HepG2 (cell line): ENCODE measurements around the gene SLCO2B1.
A peak's percentile ranks its signal among the peaks of the same experiment; 100 is the strongest.

Experiments used
- FOSL2 ChIP-seq: sonication (generic); formaldehyde crosslinking; IDR thresholded peaks from 2 replicates; pipeline ENCODE4 v1.4.0; 2020; ENCODE audit warnings: missing genetic modification reagents
- PHF5A ChIP-seq: IDR thresholded peaks from one replicate; pipeline ENCODE4 v1.6.1; 2018; ENCODE audit warnings: low read depth, missing genetic modification reagents; ENCODE audit not compliant: unreplicated experiment
- POLR2A ChIP-seq, 2 experiments: IDR thresholded peaks; 2 replicates each; pipeline ENCODE4 v1.6.1; 2011; ENCODE audit warnings: low read depth in 2 of 2, low read length in 2 of 2, mild to moderate bottlenecking in 1 of 2, moderate library complexity in 1 of 2; ENCODE audit not compliant: insufficient read depth in 1 of 2
- RELA ChIP-seq: sonication (generic); formaldehyde crosslinking; IDR thresholded peaks from 2 replicates; pipeline ENCODE4 v1.4.0; 2020; ENCODE audit warnings: missing genetic modification reagents
- ZNF496 ChIP-seq: sonication (generic); formaldehyde crosslinking; IDR thresholded peaks from 2 replicates; pipeline ENCODE4 v1.8.1; 2023; ENCODE audit warnings: mild to moderate bottlenecking, moderate library complexity, missing genetic modification reagents; ENCODE audit not compliant: insufficient replicate concordance
- ZNF501 ChIP-seq: sonication (generic); formaldehyde crosslinking; IDR thresholded peaks from 2 replicates; pipeline ENCODE4 v1.5.1; 2020; ENCODE audit warnings: mild to moderate bottlenecking, moderate library complexity, missing genetic modification reagents
- ZNF703 ChIP-seq: sonication (generic); formaldehyde crosslinking; IDR thresholded peaks from 2 replicates; pipeline ENCODE4 v1.5.1; 2020; ENCODE audit warnings: missing genetic modification reagents, mild to moderate bottlenecking, moderate library complexity, borderline replicate concordance
- TF ChIP-seq, protein P1 (sequence below): sonication (generic); formaldehyde crosslinking; IDR thresholded peaks from 2 replicates; pipeline ENCODE4 v1.9.0; 2021; ENCODE audit warnings: missing genetic modification reagents, borderline replicate concordance
- TF ChIP-seq, protein P2 (sequence below): sonication (generic); formaldehyde crosslinking; IDR thresholded peaks from 2 replicates; pipeline ENCODE4 v1.5.0; 2020; ENCODE audit warnings: missing genetic modification reagents
- TF ChIP-seq, protein P3 (sequence below): sonication (generic); formaldehyde crosslinking; IDR thresholded peaks from 2 replicates; pipeline ENCODE4 v1.5.0; 2020; ENCODE audit warnings: mild to moderate bottlenecking, missing genetic modification reagents, moderate library complexity
- TF ChIP-seq, protein P4 (sequence below): sonication (generic); formaldehyde crosslinking; IDR thresholded peaks from 2 replicates; pipeline ENCODE4 v1.8.0; 2023; ENCODE audit warnings: mild to moderate bottlenecking, missing genetic modification reagents

DNA sequence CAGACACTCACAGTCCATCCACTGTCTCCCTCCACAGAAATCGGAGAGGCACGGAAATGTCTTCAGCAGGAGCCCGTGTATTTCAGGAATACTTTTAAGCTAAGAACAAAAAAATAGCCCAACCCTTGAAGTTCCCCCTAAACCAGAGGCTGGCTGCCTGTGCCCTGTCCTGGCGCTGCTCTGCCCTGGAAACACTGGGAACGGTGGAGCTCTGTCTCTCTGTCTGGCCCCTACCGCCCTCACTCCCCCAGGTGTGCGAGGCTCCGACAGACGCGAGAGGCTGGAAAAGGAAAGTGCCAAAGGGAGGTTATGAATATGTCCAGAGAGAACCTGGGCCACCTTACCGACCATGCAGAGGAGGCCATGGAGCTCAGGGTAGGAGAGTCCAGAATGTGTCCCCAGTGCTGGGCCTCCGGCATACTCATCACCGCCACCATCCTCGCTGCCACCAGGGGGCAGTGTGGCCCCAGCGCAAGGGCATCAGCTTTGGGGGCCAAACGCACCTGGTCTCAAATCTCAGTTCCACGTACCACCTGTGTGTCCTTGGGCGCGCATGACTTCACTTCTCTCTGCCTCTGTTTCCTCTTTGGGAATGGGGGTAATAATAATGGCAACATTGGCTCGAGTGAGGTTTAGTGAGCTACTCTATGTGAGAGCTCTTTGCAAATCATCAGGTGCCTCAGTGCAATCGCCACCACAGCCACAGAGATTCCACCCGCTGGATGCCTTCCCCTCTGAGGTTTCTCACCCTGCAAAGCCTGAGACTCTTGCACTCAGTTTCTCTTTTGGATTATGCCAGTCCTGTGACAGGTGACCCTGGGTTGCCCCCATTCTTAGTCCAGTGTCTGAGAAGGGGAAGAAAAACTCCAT, 10.4 kb upstream of the SLCO2B1 start:
- TF ChIP-seq FOSL2 (peak; percentile 60), ZNF703 (CRISPR knock-in tag) (no peak), ZNF501 (0 out of 2 replicates have a peak, but pooled peaks have one; percentile 28), POLR2A (IDR thresholded peaks at IDR 0.05; ENCODE audit: insufficient read depth in 1 of 2, low read depth in 2 of 2, low read length in 2 of 2) (no peak), RELA (CRISPR knock-in tag) (no peak), PHF5A (CRISPR knock-in tag) (no peak), ZNF496 (CRISPR knock-in tag) (no peak)
- TF ChIP-seq, protein P1, sequence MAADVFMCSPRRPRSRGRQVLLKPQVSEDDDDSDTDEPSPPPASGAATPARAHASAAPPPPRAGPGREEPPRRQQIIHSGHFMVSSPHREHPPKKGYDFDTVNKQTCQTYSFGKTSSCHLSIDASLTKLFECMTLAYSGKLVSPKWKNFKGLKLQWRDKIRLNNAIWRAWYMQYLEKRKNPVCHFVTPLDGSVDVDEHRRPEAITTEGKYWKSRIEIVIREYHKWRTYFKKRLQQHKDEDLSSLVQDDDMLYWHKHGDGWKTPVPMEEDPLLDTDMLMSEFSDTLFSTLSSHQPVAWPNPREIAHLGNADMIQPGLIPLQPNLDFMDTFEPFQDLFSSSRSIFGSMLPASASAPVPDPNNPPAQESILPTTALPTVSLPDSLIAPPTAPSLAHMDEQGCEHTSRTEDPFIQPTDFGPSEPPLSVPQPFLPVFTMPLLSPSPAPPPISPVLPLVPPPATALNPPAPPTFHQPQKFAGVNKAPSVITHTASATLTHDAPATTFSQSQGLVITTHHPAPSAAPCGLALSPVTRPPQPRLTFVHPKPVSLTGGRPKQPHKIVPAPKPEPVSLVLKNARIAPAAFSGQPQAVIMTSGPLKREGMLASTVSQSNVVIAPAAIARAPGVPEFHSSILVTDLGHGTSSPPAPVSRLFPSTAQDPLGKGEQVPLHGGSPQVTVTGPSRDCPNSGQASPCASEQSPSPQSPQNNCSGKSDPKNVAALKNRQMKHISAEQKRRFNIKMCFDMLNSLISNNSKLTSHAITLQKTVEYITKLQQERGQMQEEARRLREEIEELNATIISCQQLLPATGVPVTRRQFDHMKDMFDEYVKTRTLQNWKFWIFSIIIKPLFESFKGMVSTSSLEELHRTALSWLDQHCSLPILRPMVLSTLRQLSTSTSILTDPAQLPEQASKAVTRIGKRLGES = no peak
- TF ChIP-seq, protein P2, sequence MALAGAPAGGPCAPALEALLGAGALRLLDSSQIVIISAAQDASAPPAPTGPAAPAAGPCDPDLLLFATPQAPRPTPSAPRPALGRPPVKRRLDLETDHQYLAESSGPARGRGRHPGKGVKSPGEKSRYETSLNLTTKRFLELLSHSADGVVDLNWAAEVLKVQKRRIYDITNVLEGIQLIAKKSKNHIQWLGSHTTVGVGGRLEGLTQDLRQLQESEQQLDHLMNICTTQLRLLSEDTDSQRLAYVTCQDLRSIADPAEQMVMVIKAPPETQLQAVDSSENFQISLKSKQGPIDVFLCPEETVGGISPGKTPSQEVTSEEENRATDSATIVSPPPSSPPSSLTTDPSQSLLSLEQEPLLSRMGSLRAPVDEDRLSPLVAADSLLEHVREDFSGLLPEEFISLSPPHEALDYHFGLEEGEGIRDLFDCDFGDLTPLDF (CRISPR knock-in tag) = no peak
- TF ChIP-seq, protein P3, sequence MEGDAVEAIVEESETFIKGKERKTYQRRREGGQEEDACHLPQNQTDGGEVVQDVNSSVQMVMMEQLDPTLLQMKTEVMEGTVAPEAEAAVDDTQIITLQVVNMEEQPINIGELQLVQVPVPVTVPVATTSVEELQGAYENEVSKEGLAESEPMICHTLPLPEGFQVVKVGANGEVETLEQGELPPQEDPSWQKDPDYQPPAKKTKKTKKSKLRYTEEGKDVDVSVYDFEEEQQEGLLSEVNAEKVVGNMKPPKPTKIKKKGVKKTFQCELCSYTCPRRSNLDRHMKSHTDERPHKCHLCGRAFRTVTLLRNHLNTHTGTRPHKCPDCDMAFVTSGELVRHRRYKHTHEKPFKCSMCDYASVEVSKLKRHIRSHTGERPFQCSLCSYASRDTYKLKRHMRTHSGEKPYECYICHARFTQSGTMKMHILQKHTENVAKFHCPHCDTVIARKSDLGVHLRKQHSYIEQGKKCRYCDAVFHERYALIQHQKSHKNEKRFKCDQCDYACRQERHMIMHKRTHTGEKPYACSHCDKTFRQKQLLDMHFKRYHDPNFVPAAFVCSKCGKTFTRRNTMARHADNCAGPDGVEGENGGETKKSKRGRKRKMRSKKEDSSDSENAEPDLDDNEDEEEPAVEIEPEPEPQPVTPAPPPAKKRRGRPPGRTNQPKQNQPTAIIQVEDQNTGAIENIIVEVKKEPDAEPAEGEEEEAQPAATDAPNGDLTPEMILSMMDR (CRISPR knock-in tag) = peak; percentile 99
- TF ChIP-seq, protein P4, sequence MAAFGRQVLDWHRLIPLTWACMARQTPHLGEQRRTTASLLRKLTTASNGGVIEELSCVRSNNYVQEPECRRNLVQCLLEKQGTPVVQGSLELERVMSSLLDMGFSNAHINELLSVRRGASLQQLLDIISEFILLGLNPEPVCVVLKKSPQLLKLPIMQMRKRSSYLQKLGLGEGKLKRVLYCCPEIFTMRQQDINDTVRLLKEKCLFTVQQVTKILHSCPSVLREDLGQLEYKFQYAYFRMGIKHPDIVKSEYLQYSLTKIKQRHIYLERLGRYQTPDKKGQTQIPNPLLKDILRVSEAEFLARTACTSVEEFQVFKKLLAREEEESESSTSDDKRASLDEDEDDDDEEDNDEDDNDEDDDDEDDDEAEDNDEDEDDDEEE = 0 out of 2 replicates have a peak, but pooled peaks have one; percentile 29
